A549 (cell line): ENCODE data around the gene KRTAP4-3. TPM values are rescaled to one million over a fixed set of nuclear protein-coding genes. Genes with fewer than 3 reads are reported as not detected.

Experiments used
- ATAC-seq, 2 experiments: fragments of 200-7000 bp in 1 of 2; fragments of >200 bp in 1 of 2; cut with Nextera tagmentation in 1 of 2; cut with Tn5 transposase in 1 of 2; 3 replicates each; pipeline versions ENCODE4 v1.8.0 to v1.9.1; 2018 to 2020; ENCODE audit warnings: mild to moderate bottlenecking in 1 of 2, moderate library complexity in 1 of 2
- CTCF ChIA-PET: fragments of 300-600 bp; sonication (Branson Sonifier 250); formaldehyde crosslinking; extraction: SDS; loops from one replicate; lab custom pipeline; 2021; ENCODE audit warnings: antibody characterized with exemption, inconsistent platforms; lab: Yijun Ruan, JAX
- POLR2A ChIA-PET: fragments of 350-600 bp; formaldehyde crosslinking; extraction: SDS; loops from one replicate; lab custom pipeline; 2021; ENCODE audit warnings: antibody characterized with exemption, inconsistent platforms; lab: Yijun Ruan, JAX
- DNase-seq, 2 experiments: peaks; one replicate each; pipeline versions ENCODE4 v3.0.0 to v3.0.0-alpha.2; 2011 to 2016; ENCODE audit warnings: low read depth in 1 of 2, low spot score in 1 of 2
- FAIRE-seq: peaks from 2 replicates; lab custom pipeline; 2011; peaks lifted over from hg19 to GRCh38; lab: Jason Lieb, UNC
- H3K27ac ChIP-seq, 2 experiments: fragments of >200 bp; sonication (Bioruptor Twin); formaldehyde crosslinking; 3 replicates each; pipeline ENCODE4 v1.5.1; 2016 to 2017
- H3K4me1 ChIP-seq: fragments of >200 bp; sonication (Bioruptor Twin); formaldehyde crosslinking; 3 replicates; pipeline ENCODE4 v1.6.1; 2016
- H3K4me2 ChIP-seq: fragments of >200 bp; sonication (Bioruptor Twin); formaldehyde crosslinking; 3 replicates; pipeline ENCODE4 v1.6.1; 2016
- H3K4me3 ChIP-seq: fragments of >200 bp; sonication (Bioruptor Twin); formaldehyde crosslinking; 3 replicates; pipeline ENCODE4 v1.5.1; 2016
- H3K9me3 ChIP-seq: fragments of >200 bp; sonication (Bioruptor Twin); formaldehyde crosslinking; 3 replicates; pipeline ENCODE4 v1.6.1; 2016
- CBX8 ChIP-seq: fragments of 200-600 bp; sonication (generic); IDR thresholded peaks from 2 replicates; pipeline ENCODE4 v1.6.1; 2016
- EHF ChIP-seq: fragments of 250-450 bp; sonication (Bioruptor Pico); IDR thresholded peaks from 2 replicates; pipeline ENCODE4 v1.5.0; 2020; ENCODE audit warnings: mild to moderate bottlenecking
- FOSB ChIP-seq: fragments of 250-450 bp; sonication (Bioruptor Pico); IDR thresholded peaks from 2 replicates; pipeline ENCODE4 v1.5.0; 2020; ENCODE audit warnings: mild to moderate bottlenecking, moderate library complexity
- FOSL2 ChIP-seq, 2 experiments: fragments of 450-650 bp in 1 of 2; fragments of >200 bp in 1 of 2; sonication (Bioruptor Twin) in 1 of 2; formaldehyde crosslinking; IDR thresholded peaks; 2 replicates each; pipeline versions ENCODE4 v1.5.0 to v1.6.1; 2016 to 2020; ENCODE audit warnings: mild to moderate bottlenecking in 1 of 2, moderate library complexity in 1 of 2
- HOXB5 ChIP-seq: fragments of 250-450 bp; sonication (Bioruptor Pico); IDR thresholded peaks from 2 replicates; pipeline ENCODE4 v1.5.0; 2020; ENCODE audit warnings: mild to moderate bottlenecking, moderate library complexity
- KDM1A ChIP-seq: fragments of 200-600 bp; sonication (generic); IDR thresholded peaks from 2 replicates; pipeline ENCODE4 v1.6.1; 2016; ENCODE audit warnings: low read depth, mild to moderate bottlenecking
- KDM5A ChIP-seq: fragments of 200-600 bp; sonication (generic); IDR thresholded peaks from 2 replicates; pipeline ENCODE4 v1.6.1; 2016; ENCODE audit warnings: antibody characterized with exemption, mild to moderate bottlenecking
- MAFK ChIP-seq: fragments of 450-650 bp; IDR thresholded peaks from 2 replicates; pipeline ENCODE4 v1.6.1; 2014; ENCODE audit not compliant: partially characterized antibody
- MAZ ChIP-seq: fragments of 150-350 bp; IDR thresholded peaks from 2 replicates; pipeline ENCODE4 v1.6.1; 2014; ENCODE audit warnings: antibody characterized with exemption, low read depth, low read length, borderline replicate concordance
- PHF8 ChIP-seq: fragments of 200-600 bp; sonication (generic); IDR thresholded peaks from 2 replicates; pipeline ENCODE4 v1.6.1; 2016; ENCODE audit warnings: low read depth, mild to moderate bottlenecking, antibody characterized with exemption, moderate library complexity, borderline replicate concordance
- RCOR1 ChIP-seq: fragments of 150-350 bp; IDR thresholded peaks from 2 replicates; pipeline ENCODE4 v1.6.1; 2014; ENCODE audit warnings: antibody characterized with exemption, low read length, low read depth
- RFX5 ChIP-seq: fragments of 450-650 bp; IDR thresholded peaks from 2 replicates; pipeline ENCODE4 v1.7.1; 2014; ENCODE audit warnings: antibody characterized with exemption, mild to moderate bottlenecking, moderate library complexity
- TP53 ChIP-seq: fragments of 250-450 bp; sonication (Bioruptor Pico); IDR thresholded peaks from 2 replicates; pipeline ENCODE4 v1.5.0; 2021; ENCODE audit warnings: mild to moderate bottlenecking, moderate library complexity
- WGBS: methylation state at CpG from one replicate; pipeline ENCODE4 v1.1.6; 2017; ENCODE audit errors: missing lambda C conversion rate; 5-methylcytosine and 5-hydroxymethylcytosine counted together
- polyA plus RNA-seq, 4 experiments: library from polyadenylated mRNA; depleted of rRNA in 3 of 4; stranded (reverse); fragments of >200 nt; fragmentation: RNase III in 1 of 4; extraction: RNeasy Plus Mini Kit Qiagen cat#74134 plus additional on column Dnase treatment in 1 of 4; gene quantifications; 2 replicates in 3 of 4; 3 replicates in 1 of 4; pipeline ENCODE4 v1.2.3, GENCODE V29; 2011 to 2017
- TF ChIP-seq, protein P1 (sequence below): fragments of 250-450 bp; sonication (Bioruptor Pico); IDR thresholded peaks from 2 replicates; pipeline ENCODE4 v1.5.0; 2021; ENCODE audit warnings: mild to moderate bottlenecking, moderate library complexity, borderline replicate concordance
- TF ChIP-seq, protein P2 (sequence below): fragments of >200 bp; sonication (Bioruptor Twin); formaldehyde crosslinking; IDR thresholded peaks from 3 replicates; pipeline ENCODE4 v1.6.1; 2016
- TF ChIP-seq, protein P3 (sequence below): IDR thresholded peaks from 2 replicates; pipeline ENCODE4 v1.6.1; 2012
- TF ChIP-seq, protein P4 (sequence below): IDR thresholded peaks from 2 replicates; pipeline ENCODE4 v1.6.1; 2012
- TF ChIP-seq, protein P5 (sequence below): fragments of >200 bp; sonication (Bioruptor Twin); formaldehyde crosslinking; IDR thresholded peaks from 2 replicates; pipeline ENCODE4 v1.6.1; 2016

Gene KRTAP4-3
- polyA plus RNA-seq, 2 of the 4 experiments (the other 2 are of a cell fraction) = not detected

DNA sequence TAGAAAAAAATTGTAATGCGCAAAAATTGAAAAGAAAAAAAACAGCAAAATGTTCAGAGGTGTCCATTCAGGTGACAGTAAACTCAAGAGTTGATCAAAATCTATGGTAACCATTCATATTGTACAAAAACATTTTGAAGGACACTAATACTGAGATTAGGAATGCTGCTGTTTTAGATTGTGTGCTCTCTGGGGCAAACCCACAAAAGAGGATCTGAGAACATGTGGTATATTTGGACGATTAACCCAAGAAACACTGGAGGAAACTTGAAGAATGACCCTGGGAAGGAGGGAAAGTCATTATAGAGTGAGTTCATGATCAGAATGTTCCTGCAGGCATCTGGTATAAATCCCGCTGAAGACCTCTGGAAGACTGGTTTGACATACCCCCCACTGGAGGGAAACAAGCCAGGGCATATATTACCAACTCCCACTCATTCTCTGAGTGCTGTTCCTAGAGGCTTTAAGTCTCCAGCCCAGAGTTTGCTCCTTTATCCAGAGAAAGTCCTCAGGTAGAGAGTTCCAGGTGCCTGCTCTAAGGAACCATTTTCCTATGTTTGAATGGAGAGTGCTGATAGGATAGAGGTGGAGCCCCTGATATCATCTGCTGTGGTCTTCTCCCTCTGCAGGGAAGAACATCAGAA, 8.8 kb upstream of the KRTAP4-3 start (continued):
- TF ChIP-seq PHF8 = no peak
- TF ChIP-seq, protein P1, sequence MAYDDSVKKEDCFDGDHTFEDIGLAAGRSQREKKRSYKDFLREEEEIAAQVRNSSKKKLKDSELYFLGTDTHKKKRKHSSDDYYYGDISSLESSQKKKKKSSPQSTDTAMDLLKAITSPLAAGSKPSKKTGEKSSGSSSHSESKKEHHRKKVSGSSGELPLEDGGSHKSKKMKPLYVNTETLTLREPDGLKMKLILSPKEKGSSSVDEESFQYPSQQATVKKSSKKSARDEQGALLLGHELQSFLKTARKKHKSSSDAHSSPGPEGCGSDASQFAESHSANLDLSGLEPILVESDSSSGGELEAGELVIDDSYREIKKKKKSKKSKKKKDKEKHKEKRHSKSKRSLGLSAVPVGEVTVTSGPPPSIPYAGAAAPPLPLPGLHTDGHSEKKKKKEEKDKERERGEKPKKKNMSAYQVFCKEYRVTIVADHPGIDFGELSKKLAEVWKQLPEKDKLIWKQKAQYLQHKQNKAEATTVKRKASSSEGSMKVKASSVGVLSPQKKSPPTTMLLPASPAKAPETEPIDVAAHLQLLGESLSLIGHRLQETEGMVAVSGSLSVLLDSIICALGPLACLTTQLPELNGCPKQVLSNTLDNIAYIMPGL (CRISPR knock-in tag) = no peak

DNA sequence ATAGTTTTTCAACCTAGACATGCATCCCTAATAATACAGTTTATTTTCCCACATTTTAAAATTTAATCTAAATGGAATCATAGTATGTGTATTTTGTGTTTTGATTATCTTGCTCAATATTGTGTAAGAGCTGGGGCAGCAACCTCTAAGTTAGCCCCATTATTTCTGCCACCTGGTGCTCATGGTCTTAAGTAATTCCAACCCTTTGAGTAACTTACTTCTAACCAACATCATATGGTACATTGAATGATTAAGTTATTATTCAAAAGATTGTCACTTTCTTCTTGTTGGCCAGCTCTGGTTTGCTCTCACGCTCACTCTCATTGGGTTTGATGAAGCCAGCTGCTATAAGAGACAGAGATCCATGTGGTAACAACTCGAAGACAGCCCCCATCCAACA, 3.9 kb upstream of the KRTAP4-3 start:
- TF ChIP-seq KDM5A = no peak
- TF ChIP-seq RFX5 = no peak
- TF ChIP-seq, protein P1 (CRISPR knock-in tag) = no peak
- no peak for TF ChIP-seq FOSL2 (IDR thresholded peaks at IDR 0.05)
- TF ChIP-seq FOSL2 (CRISPR knock-in tag; IDR thresholded peaks at IDR 0.05) = no peak
- TF ChIP-seq, protein P2, sequence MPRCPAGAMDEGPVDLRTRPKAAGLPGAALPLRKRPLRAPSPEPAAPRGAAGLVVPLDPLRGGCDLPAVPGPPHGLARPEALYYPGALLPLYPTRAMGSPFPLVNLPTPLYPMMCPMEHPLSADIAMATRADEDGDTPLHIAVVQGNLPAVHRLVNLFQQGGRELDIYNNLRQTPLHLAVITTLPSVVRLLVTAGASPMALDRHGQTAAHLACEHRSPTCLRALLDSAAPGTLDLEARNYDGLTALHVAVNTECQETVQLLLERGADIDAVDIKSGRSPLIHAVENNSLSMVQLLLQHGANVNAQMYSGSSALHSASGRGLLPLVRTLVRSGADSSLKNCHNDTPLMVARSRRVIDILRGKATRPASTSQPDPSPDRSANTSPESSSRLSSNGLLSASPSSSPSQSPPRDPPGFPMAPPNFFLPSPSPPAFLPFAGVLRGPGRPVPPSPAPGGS = no peak
- TF ChIP-seq TP53 (CRISPR knock-in tag) = no peak
- no peak for TF ChIP-seq HOXB5 (CRISPR knock-in tag)
- TF ChIP-seq, protein P3, sequence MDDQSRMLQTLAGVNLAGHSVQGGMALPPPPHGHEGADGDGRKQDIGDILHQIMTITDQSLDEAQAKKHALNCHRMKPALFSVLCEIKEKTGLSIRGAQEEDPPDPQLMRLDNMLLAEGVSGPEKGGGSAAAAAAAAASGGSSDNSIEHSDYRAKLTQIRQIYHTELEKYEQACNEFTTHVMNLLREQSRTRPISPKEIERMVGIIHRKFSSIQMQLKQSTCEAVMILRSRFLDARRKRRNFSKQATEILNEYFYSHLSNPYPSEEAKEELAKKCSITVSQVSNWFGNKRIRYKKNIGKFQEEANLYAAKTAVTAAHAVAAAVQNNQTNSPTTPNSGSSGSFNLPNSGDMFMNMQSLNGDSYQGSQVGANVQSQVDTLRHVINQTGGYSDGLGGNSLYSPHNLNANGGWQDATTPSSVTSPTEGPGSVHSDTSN = no peak
- no peak for TF ChIP-seq EHF (CRISPR knock-in tag)
- TF ChIP-seq CBX8 = no peak
- no peak for TF ChIP-seq MAZ
- no peak for TF ChIP-seq KDM1A
- TF ChIP-seq MAFK = no peak
- TF ChIP-seq RCOR1 = no peak
- no peak for TF ChIP-seq FOSB (CRISPR knock-in tag)
- TF ChIP-seq, protein P4, sequence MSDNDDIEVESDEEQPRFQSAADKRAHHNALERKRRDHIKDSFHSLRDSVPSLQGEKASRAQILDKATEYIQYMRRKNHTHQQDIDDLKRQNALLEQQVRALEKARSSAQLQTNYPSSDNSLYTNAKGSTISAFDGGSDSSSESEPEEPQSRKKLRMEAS = no peak
- TF ChIP-seq PHF8 = no peak
- TF ChIP-seq, protein P5, sequence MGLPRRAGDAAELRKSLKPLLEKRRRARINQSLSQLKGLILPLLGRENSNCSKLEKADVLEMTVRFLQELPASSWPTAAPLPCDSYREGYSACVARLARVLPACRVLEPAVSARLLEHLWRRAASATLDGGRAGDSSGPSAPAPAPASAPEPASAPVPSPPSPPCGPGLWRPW = no peak
- CTCF ChIA-PET = interaction anchor here (1.3 to 1.4 kb wide), 2 partner anchors 150 to 307 kb away, joined by 3 to 5 read pairs; no protein-coding TSS in a partner anchor
- no peak for DNase-seq
- no peak for ATAC-seq
- Histone ChIP-seq H3K4me1 (no peaks in the 10 kb centered on the region), H3K4me3 (no peak overlapping the region), H3K9me3 (no peaks in the 10 kb centered on the region), H3K27ac (no peak overlapping the region), H3K4me2 (no peak overlapping the region)
- FAIRE-seq = no peak
- WGBS = 59% methylated on average over 2 of the region's 2 CpGs
- POLR2A ChIA-PET = no interaction called here
